ACC112 (cell line): ENCODE measurements around the gene CSNK1G3.
A peak's percentile ranks its signal among the peaks of the same experiment; 100 is the strongest.

Experiments
- H2AFZ ChIP-seq: fragments of 200-600 bp; sonication (generic); one replicate; pipeline ENCODE4 v1.6.0; 2017; ENCODE audit warnings: antibody characterized with exemption, low read length; ENCODE audit not compliant: unreplicated experiment
- H3K27ac ChIP-seq: fragments of 200-600 bp; sonication (generic); 2 replicates; pipeline ENCODE4 v1.5.1; 2014; ENCODE audit warnings: low read depth, mild to moderate bottlenecking, antibody characterized with exemption, low read length, moderate library complexity
- H3K27me3 ChIP-seq: fragments of 200-600 bp; sonication (generic); 2 replicates; pipeline ENCODE4 v1.6.1; 2014; ENCODE audit warnings: mild to moderate bottlenecking, antibody characterized with exemption, low read length, moderate library complexity, mixed read lengths; ENCODE audit not compliant: insufficient read depth
- H3K36me3 ChIP-seq: fragments of 200-600 bp; sonication (generic); 2 replicates; pipeline ENCODE4 v1.6.1; 2016; ENCODE audit warnings: mild to moderate bottlenecking, antibody characterized with exemption, low read length, moderate library complexity, mixed read lengths; ENCODE audit not compliant: insufficient read depth
- H3K4me1 ChIP-seq: fragments of 200-600 bp; sonication (generic); one replicate; pipeline ENCODE4 v1.6.1; 2016; ENCODE audit warnings: low read length, mixed read lengths; ENCODE audit not compliant: insufficient read depth, unreplicated experiment, control insufficient read depth
- H3K4me3 ChIP-seq: fragments of 200-600 bp; sonication (generic); 2 replicates; pipeline ENCODE4 v1.5.1; 2014; ENCODE audit warnings: mild to moderate bottlenecking, low read depth, low read length
- H3K79me2 ChIP-seq: fragments of 200-600 bp; sonication (generic); one replicate; pipeline ENCODE4 v1.6.0; 2016; ENCODE audit warnings: low read length; ENCODE audit not compliant: control insufficient read depth, unreplicated experiment, insufficient read depth

The CSNK1G3 gene

GRCh38 chr5:123514615-123515355 is 2.8 kb downstream of the CSNK1G3 start:
- no peak overlapping the region for H3K27ac ChIP-seq
- peaks cover 72% of the 10 kb centered on the region for H3K79me2 ChIP-seq
- H3K27me3 ChIP-seq = no peaks in the 10 kb centered on the region
- H3K4me3 ChIP-seq = peak overlapping the region; percentile 38; the same call in 1 of the 2 replicates
- peaks cover 15% of the 10 kb centered on the region for H3K4me1 ChIP-seq
- H2AFZ ChIP-seq = no peak overlapping the region
- no peaks in the 10 kb centered on the region for H3K36me3 ChIP-seq

- no peak overlapping the region for H2AFZ ChIP-seq
- H3K4me1 ChIP-seq = peaks cover 15% of the 10 kb centered on the region
- peaks cover 79% of the 10 kb centered on the region for H3K79me2 ChIP-seq
Observed at GRCh38 chr5:123515904-123516303, 3.9 kb downstream of the CSNK1G3 start.

GRCh38 chr5:123517476-123517875 is 5.5 kb downstream of the CSNK1G3 start:
- Histone ChIP-seq H3K27ac (no peak overlapping the region), H3K36me3 (no peaks in the 10 kb centered on the region), H3K27me3 (no peaks in the 10 kb centered on the region), H2AFZ (no peak overlapping the region), H3K79me2 (peaks cover 90% of the 10 kb centered on the region), H3K4me3 (no peak overlapping the region), H3K4me1 (peaks cover 15% of the 10 kb centered on the region)

More at GRCh38 chr5:123515904-123516303, 3.9 kb downstream of the CSNK1G3 start:
- Histone ChIP-seq H3K27ac (no peak overlapping the region), H3K36me3 (no peaks in the 10 kb centered on the region), H3K4me3 (no peak overlapping the region), H3K27me3 (no peaks in the 10 kb centered on the region)

GRCh38 chr5:123518111-123518510 is 6.1 kb downstream of the CSNK1G3 start:
- H3K27me3 ChIP-seq = no peaks in the 10 kb centered on the region
- peaks cover 87% of the 10 kb centered on the region for H3K79me2 ChIP-seq
- H2AFZ ChIP-seq = no peak overlapping the region
- no peak overlapping the region for H3K4me3 ChIP-seq
- H3K36me3 ChIP-seq = no peaks in the 10 kb centered on the region
- H3K4me1 ChIP-seq = peaks cover 15% of the 10 kb centered on the region
- no peak overlapping the region for H3K27ac ChIP-seq

DNA sequence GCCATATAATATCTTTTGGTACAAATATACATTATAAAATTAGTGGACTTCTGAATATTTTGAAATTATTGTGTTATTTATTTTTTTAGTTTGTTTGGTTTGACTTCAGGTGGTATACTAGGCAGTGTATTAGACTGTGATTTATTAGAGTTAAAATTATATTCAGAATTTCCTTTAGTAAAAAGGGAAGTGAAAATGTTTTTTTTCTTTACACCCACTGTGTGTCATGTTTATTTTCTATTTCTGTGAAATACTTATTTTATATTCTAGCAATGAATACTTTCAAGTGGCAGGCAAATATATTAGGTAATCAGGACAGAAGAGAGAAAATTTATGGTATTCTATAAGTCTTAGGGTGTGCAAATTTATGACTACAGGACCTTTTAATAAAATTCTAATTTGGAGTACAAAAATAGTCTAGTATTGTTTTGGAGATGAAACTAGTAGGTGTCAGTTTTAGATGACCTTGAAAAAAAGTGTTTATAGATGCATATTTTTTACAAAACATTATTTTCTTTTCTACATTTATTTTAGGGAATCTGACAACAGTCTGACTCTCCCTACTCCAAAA is 8.8 kb downstream of the CSNK1G3 start:
- H3K27ac ChIP-seq = no peak overlapping the region
- no peak overlapping the region for H2AFZ ChIP-seq
- H3K36me3 ChIP-seq = no peaks in the 10 kb centered on the region
- no peak overlapping the region for H3K4me3 ChIP-seq
- peaks cover 84% of the 10 kb centered on the region for H3K79me2 ChIP-seq
- no peaks in the 10 kb centered on the region for H3K4me1 ChIP-seq
- H3K27me3 ChIP-seq = no peaks in the 10 kb centered on the region

DNA sequence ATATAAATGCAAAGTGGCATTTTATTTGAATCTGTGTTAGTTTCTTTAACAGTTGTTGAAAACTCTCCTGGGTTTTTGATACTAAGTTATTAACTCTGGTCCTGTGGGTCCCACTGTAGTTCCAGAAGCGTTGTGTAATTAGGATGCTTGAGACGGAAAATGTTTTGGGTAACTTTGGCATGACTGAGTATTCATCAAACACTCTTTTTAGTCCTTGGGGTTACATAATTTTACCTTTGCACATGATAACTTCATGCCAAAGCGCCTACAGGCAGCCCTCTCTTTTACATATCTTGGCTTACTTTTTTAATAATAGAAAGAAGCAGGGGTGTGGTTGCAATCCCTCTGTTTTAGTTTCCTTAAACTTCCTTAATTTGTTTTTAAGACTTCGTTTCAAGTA is 12.2 kb downstream of the CSNK1G3 start:
- peaks cover 6% of the 10 kb centered on the region for H3K4me1 ChIP-seq
- peaks cover 73% of the 10 kb centered on the region for H3K79me2 ChIP-seq
- no peaks in the 10 kb centered on the region for H3K27me3 ChIP-seq
- no peak overlapping the region for H3K27ac ChIP-seq
- no peaks in the 10 kb centered on the region for H3K36me3 ChIP-seq
- H2AFZ ChIP-seq = no peak overlapping the region
- no peak overlapping the region for H3K4me3 ChIP-seq

DNA sequence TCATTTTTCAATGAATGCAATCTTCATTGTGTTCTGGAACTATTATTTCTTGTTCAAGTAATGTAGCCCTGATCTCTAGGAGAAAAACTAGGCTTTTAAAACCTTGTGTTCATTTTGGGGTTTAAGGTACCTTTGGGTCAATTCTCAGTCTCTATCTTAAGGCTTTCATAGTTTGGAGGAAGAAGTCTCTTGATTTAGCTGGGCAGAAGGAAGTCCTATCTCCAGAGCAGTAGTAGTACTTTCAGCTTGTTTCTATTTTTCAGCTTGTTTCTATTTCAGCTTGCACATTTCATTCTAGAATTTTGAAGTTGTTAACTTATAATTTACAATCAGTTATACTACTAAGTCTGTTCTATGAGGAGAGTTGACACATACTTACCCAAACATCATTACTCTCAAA is 15.2 kb downstream of the CSNK1G3 start:
- Histone ChIP-seq H3K27ac (no peak overlapping the region), H3K27me3 (no peaks in the 10 kb centered on the region), H3K4me3 (peak overlapping the region; percentile 15; the same call in 1 of the 2 replicates), H3K4me1 (peaks cover 6% of the 10 kb centered on the region), H2AFZ (no peak overlapping the region), H3K79me2 (peaks cover 68% of the 10 kb centered on the region), H3K36me3 (no peaks in the 10 kb centered on the region)

DNA sequence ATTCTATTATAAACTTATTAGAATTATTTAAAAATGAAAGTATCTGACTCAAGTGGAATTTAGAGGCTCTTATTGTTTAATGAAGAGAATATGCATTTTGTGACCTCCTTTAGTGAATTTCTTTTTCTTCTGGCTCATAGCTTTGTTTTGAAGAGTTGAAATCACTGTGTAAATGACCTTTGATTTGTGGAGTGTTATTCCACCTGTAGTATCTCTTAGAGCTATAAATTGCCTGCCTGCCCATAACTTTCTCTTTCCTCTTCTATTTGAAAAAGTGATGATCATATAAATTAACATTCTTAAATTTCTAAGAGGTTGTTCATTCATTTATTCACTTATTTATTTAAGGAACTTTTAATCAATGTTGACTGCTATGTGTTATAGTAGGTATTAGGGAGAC is 16.1 kb downstream of the CSNK1G3 start:
- no peaks in the 10 kb centered on the region for H3K27me3 ChIP-seq
- no peak overlapping the region for H2AFZ ChIP-seq
- peaks cover 6% of the 10 kb centered on the region for H3K4me1 ChIP-seq
- H3K79me2 ChIP-seq = peaks cover 65% of the 10 kb centered on the region
- H3K4me3 ChIP-seq = peak overlapping the region; percentile 30; the same call in 1 of the 2 replicates
- no peak overlapping the region for H3K27ac ChIP-seq
- no peaks in the 10 kb centered on the region for H3K36me3 ChIP-seq

DNA sequence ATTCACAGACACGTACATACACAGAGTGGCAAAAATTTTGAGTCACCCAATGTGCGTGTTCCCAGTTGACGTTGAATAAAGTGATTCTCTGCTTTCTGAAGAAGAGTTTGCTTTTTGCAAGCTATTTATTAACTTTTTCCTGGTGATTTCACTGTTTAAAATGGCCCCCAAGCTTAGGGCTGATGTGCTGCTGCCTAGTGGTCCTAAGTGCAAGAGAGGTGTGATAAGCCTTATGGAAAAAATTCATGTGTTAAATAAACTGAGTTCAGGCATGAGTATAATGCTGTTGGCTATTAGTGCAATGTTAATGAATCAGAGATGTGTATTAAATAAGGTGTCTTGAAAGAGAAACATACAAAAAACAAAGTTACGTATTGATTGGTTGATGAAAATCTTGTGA is 16.9 kb downstream of the CSNK1G3 start:
- no peaks in the 10 kb centered on the region for H3K27me3 ChIP-seq
- peaks cover 60% of the 10 kb centered on the region for H3K79me2 ChIP-seq
- no peak overlapping the region for H3K27ac ChIP-seq
- no peaks in the 10 kb centered on the region for H3K36me3 ChIP-seq
- H2AFZ ChIP-seq = no peak overlapping the region
- peaks cover 6% of the 10 kb centered on the region for H3K4me1 ChIP-seq
- no peak overlapping the region for H3K4me3 ChIP-seq

DNA sequence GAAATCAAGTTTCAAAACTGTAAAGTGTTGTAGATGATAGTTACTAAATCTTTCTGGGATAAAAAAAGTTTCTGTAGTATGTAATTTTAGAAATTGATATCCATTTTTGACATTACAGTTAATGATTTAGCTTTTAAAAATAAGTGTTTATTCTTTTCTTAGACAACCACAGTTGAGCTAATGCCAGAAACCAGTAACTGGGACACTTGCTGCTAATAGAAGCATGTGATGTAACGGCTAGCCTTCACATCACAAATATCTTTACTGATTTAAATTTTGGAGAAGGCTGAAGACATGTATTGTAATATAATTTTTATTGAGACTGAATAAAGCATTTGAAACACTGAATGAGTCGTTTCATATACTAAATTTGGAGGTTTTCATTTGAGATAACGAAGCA is 18.8 kb downstream of the CSNK1G3 start:
- no peak overlapping the region for H3K27ac ChIP-seq
- peaks cover 6% of the 10 kb centered on the region for H3K4me1 ChIP-seq
- peaks cover 54% of the 10 kb centered on the region for H3K79me2 ChIP-seq
- H3K4me3 ChIP-seq = no peak overlapping the region
- no peaks in the 10 kb centered on the region for H3K36me3 ChIP-seq
- H3K27me3 ChIP-seq = no peaks in the 10 kb centered on the region
- H2AFZ ChIP-seq = no peak overlapping the region

DNA sequence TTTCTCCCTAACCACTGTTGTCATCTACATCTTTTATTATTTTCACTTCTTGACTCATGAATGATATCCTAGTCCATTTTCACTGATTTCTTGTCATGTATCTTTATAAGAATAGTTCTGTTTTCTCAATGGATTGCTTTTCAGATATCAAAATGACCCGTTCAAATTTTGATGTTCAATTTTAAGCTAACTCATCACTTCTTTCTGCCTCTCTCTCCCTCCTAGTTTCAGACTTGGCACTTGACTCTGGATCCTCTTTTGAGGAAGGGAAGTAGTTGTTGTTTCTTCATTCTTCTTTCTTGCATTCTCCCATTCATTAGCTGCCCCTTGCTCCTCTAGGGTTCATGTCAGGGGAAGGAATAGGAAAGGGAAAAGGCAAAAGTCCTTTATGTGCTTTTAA is 23.7 kb downstream of the CSNK1G3 start:
- no peak overlapping the region for H3K27ac ChIP-seq
- no peaks in the 10 kb centered on the region for H3K27me3 ChIP-seq
- no peaks in the 10 kb centered on the region for H3K36me3 ChIP-seq
- H2AFZ ChIP-seq = no peak overlapping the region
- peaks cover 45% of the 10 kb centered on the region for H3K79me2 ChIP-seq
- no peak overlapping the region for H3K4me3 ChIP-seq
- H3K4me1 ChIP-seq = no peaks in the 10 kb centered on the region
